H1 (cell line): ENCODE measurements around the gene REXO5. TPM values are rescaled to one million over a fixed set of nuclear protein-coding genes. Genes with fewer than 3 reads are reported as not detected.
"Not testable (repeated sequence)": the region's sequence is repeated elsewhere in the genome, so short reads cannot be mapped to it uniquely, and the experiment has no call there.

Experiments used
- CTCF ChIA-PET: fragments of 300-600 bp; sonication (Branson Sonifier 250); formaldehyde crosslinking; loops from one replicate; lab custom pipeline; 2021; ENCODE audit not compliant: partially characterized antibody; lab: Charles Lee
- POLR2A ChIA-PET: fragments of 300-600 bp; sonication (Branson Sonifier 250); formaldehyde crosslinking; loops from one replicate; lab custom pipeline; 2021; ENCODE audit warnings: inconsistent platforms; ENCODE audit not compliant: partially characterized antibody; lab: Charles Lee
- DNase-seq, 2 experiments: peaks; one replicate each; pipeline versions ENCODE4 v3.0.0 to v3.0.0-alpha.2; 2010 to 2022; ENCODE audit warnings: low spot score in 2 of 2, low read depth in 1 of 2, mixed read lengths in 1 of 2
- FAIRE-seq: peaks from 2 replicates; lab custom pipeline; 2011; peaks lifted over from hg19 to GRCh38; lab: Jason Lieb, UNC
- H2AFZ ChIP-seq: 2 replicates; pipeline ENCODE4 v1.8.1; 2012; ENCODE audit warnings: low read length, inconsistent platforms
- H2AK5ac ChIP-seq: 2 replicates; pipeline ENCODE4 v1.6.1; 2013; ENCODE audit warnings: low read depth, low read length
- H2BK120ac ChIP-seq: replicated peaks from 2 replicates; pipeline ENCODE3; 2013; ENCODE audit warnings: low read depth, low read length, inconsistent platforms
- H2BK12ac ChIP-seq: 2 replicates; pipeline ENCODE4 v1.6.1; 2013; ENCODE audit warnings: low read depth, low read length
- H2BK15ac ChIP-seq: 2 replicates; pipeline ENCODE4 v1.6.1; 2013; ENCODE audit warnings: low read length
- H2BK20ac ChIP-seq: 2 replicates; pipeline ENCODE4 v1.6.1; 2013; ENCODE audit warnings: low read length
- H2BK5ac ChIP-seq: 2 replicates; pipeline ENCODE4 v1.6.1; 2013; ENCODE audit warnings: low read depth, low read length
- H3K14ac ChIP-seq: 2 replicates; pipeline ENCODE4 v1.6.1; 2013; ENCODE audit warnings: inconsistent platforms; ENCODE audit not compliant: insufficient read length
- H3K18ac ChIP-seq: 2 replicates; pipeline ENCODE4 v1.6.1; 2013; ENCODE audit warnings: low read length; ENCODE audit errors: extremely low read depth
- H3K23ac ChIP-seq: 2 replicates; pipeline ENCODE4 v1.6.1; 2013; ENCODE audit warnings: inconsistent platforms; ENCODE audit not compliant: insufficient read length
- H3K23me2 ChIP-seq: 2 replicates; pipeline ENCODE4 v1.6.1; 2013; ENCODE audit warnings: low read depth, low read length
- H3K27ac ChIP-seq: 2 replicates; pipeline ENCODE4 v1.6.1; 2011; ENCODE audit warnings: low read depth, low read length, inconsistent platforms
- H3K27me3 ChIP-seq, 4 experiments: replicated peaks in 1 of 4; 1 replicate in 1 of 4; 2 replicates in 3 of 4; pipeline versions ENCODE4 v1.6.1 to v1.8.1; 2011 to 2013; ENCODE audit warnings: low read length in 3 of 4, mild to moderate bottlenecking in 3 of 4, inconsistent platforms in 2 of 4, mixed read lengths in 2 of 4, moderate library complexity in 1 of 4; ENCODE audit not compliant: control insufficient read depth in 3 of 4, insufficient read depth in 3 of 4; ENCODE audit errors: extremely low read depth in 1 of 4
- H3K36me3 ChIP-seq, 4 experiments: 2 replicates each; pipeline versions ENCODE4 v1.6.1 to v1.8.1; 2011 to 2013; ENCODE audit warnings: mild to moderate bottlenecking in 4 of 4, low read length in 3 of 4, moderate library complexity in 2 of 4, control low read depth in 1 of 4, inconsistent platforms in 1 of 4; ENCODE audit not compliant: insufficient read depth in 4 of 4, control insufficient read depth in 2 of 4
- H3K4ac ChIP-seq: replicated peaks from 2 replicates; pipeline ENCODE3; 2013; ENCODE audit warnings: low read length, low read depth, mixed read lengths, inconsistent platforms; ENCODE audit not compliant: insufficient read length
- H3K4me1 ChIP-seq, 4 experiments: replicated peaks in 1 of 4; 1 replicate in 1 of 4; 2 replicates in 3 of 4; pipeline versions ENCODE4 v1.6.1 to v1.8.1; 2011 to 2013; ENCODE audit warnings: low read length in 3 of 4, inconsistent platforms in 2 of 4, mixed read lengths in 1 of 4; ENCODE audit not compliant: insufficient read depth in 4 of 4, control insufficient read depth in 3 of 4
- H3K4me2 ChIP-seq, 2 experiments: 2 replicates each; pipeline versions ENCODE4 v1.6.1 to v1.8.1; 2011 to 2013; ENCODE audit warnings: low read depth in 2 of 2, low read length in 2 of 2, control low read depth in 1 of 2, inconsistent platforms in 1 of 2, mild to moderate bottlenecking in 1 of 2; ENCODE audit not compliant: insufficient read depth in 1 of 2
- H3K4me3 ChIP-seq, 4 experiments: fragments of 200-600, 300-600 bp in 1 of 4; sonication (generic), shearing (Covaris generic), sonication (Bioruptor Twin) in 1 of 4; 2 replicates each; pipeline versions ENCODE4 v1.5.1 to v1.8.1; 2011 to 2016; ENCODE audit warnings: low read length in 4 of 4, low read depth in 3 of 4, control low read depth in 2 of 4, inconsistent platforms in 2 of 4, mild to moderate bottlenecking in 2 of 4, mixed read lengths in 1 of 4, moderate library complexity in 1 of 4; ENCODE audit not compliant: insufficient read depth in 2 of 4; ENCODE audit errors: extremely low read depth in 1 of 4
- H3K56ac ChIP-seq: replicated peaks from 2 replicates; pipeline ENCODE3; 2013; ENCODE audit warnings: low read depth, mild to moderate bottlenecking, mixed read lengths, low read length, inconsistent platforms; ENCODE audit not compliant: insufficient read length
- H3K79me1 ChIP-seq: 2 replicates; pipeline ENCODE4 v1.6.1; 2013; ENCODE audit warnings: low read depth, low read length, control low read depth
- H3K79me2 ChIP-seq, 2 experiments: 2 replicates each; pipeline versions ENCODE4 v1.6.1 to v1.8.1; 2012 to 2013; ENCODE audit warnings: low read length in 2 of 2, mild to moderate bottlenecking in 2 of 2, inconsistent platforms in 1 of 2; ENCODE audit not compliant: insufficient read depth in 2 of 2, control insufficient read depth in 1 of 2
- H3K9ac ChIP-seq, 4 experiments: replicated peaks in 1 of 4; 1 replicate in 1 of 4; 2 replicates in 3 of 4; pipeline versions ENCODE4 v1.6.1 to v1.8.1; 2011 to 2013; ENCODE audit warnings: low read depth in 3 of 4, low read length in 3 of 4, control low read depth in 2 of 4, mild to moderate bottlenecking in 2 of 4, moderate library complexity in 2 of 4, inconsistent platforms in 1 of 4; ENCODE audit errors: extremely low read depth in 1 of 4
- H3K9me3 ChIP-seq, 2 experiments: 2 replicates each; pipeline versions ENCODE4 v1.6.1 to v1.8.1; 2012 to 2013; ENCODE audit warnings: mild to moderate bottlenecking in 2 of 2, moderate library complexity in 2 of 2, control low read depth in 1 of 2, inconsistent platforms in 1 of 2, low read depth in 1 of 2, low read length in 1 of 2, mixed read lengths in 1 of 2; ENCODE audit not compliant: insufficient read depth in 2 of 2
- H4K20me1 ChIP-seq, 2 experiments: replicated peaks in 1 of 2; 2 replicates each; pipeline versions ENCODE3 to v1.8.1; 2011 to 2013; ENCODE audit warnings: inconsistent platforms in 2 of 2, low read length in 2 of 2, mild to moderate bottlenecking in 1 of 2; ENCODE audit not compliant: insufficient read depth in 2 of 2, control insufficient read depth in 1 of 2
- H4K5ac ChIP-seq: 2 replicates; pipeline ENCODE4 v1.6.1; 2013; ENCODE audit warnings: low read length, low read depth, mixed read lengths, inconsistent platforms; ENCODE audit not compliant: insufficient read length
- H4K8ac ChIP-seq: 2 replicates; pipeline ENCODE4 v1.8.0; 2013; ENCODE audit warnings: mild to moderate bottlenecking, moderate library complexity, low read length, inconsistent platforms; ENCODE audit not compliant: insufficient read depth; ENCODE audit errors: extremely low read depth
- H4K91ac ChIP-seq: replicated peaks from 2 replicates; pipeline ENCODE3; 2013; ENCODE audit warnings: low read length, mixed read lengths, inconsistent platforms; ENCODE audit not compliant: insufficient read length
- WGBS, 2 experiments: shearing (Covaris generic) in 1 of 2; methylation state at CpG; one replicate each; pipeline versions ENCODE4 v1.1.6 to v1.1.7; 2013 to 2015; ENCODE audit warnings: low lambda C conversion rate in 2 of 2, mixed read lengths in 2 of 2, inconsistent platforms in 1 of 2, low coverage in 1 of 2, missing lambda C conversion rate in 1 of 2; ENCODE audit not compliant: insufficient replicate concordance in 2 of 2, insufficient coverage in 1 of 2, insufficient read length in 1 of 2; ENCODE audit errors: extremely low coverage in 1 of 2, missing lambda C conversion rate in 1 of 2; 5-methylcytosine and 5-hydroxymethylcytosine counted together
- polyA plus RNA-seq, 7 experiments: library from polyadenylated mRNA; depleted of rRNA in 3 of 7; stranded (reverse) in 5 of 7; unstranded in 2 of 7; fragments of >200 nt in 5 of 7; fragments of 200-250 nt in 2 of 7; gene quantifications; 1 replicate in 5 of 7; 2 replicates in 1 of 7; 4 replicates in 1 of 7; pipeline versions ENCODE4 v1.2.1 to v1.2.3, GENCODE V29; 2011 to 2013; ENCODE audit warnings: missing spikeins in 2 of 7, mixed read lengths in 2 of 7
- total RNA-seq: library from RNA; stranded (reverse); fragmentation: NEBNext Ultra II Directional; extraction: Animal tissue kit (Norgen Biotek cat#: 25700); gene quantifications from 2 replicates; pipeline ENCODE4 v1.2.1, GENCODE V29; 2021

The REXO5 gene
- total and polyA plus RNA-seq, 2 of the 8 experiments (the other 6 are each of a cell fraction or from before 2014, with no cell fraction given) = 2.4 to 8.9 TPM

DNA sequence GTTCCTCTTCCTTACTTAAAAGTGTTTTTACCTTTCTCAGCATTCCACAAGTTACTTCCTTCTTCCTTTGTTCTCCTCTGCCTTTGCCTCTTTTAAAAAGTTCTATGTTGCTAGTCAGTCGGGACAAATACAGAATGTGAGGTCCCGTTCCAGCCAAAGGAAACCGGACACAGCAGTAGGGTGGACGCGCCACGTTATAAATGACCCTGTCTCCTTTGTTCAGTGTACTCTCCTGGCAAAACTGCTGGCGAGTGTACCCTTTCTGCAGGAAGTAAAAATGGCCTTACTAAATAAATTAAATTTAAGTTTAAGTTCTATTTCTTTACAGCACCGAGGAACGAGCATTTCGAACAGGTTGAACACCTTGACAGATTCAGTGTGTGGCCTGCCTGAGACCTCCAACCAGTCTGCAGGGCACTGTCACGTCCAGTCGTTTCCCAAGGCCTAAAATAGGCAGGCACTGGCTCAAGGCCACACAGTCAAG, 601 bp upstream of the REXO5 start:
- H3K4me2 ChIP-seq = peak overlapping the region; percentile 67 to 91
- not testable (repeated sequence) for H3K56ac ChIP-seq, FAIRE-seq, H3K27me3 ChIP-seq, H3K27ac ChIP-seq, H3K23ac ChIP-seq, DNase-seq, H3K4me1 ChIP-seq, H3K79me1 ChIP-seq, H2BK120ac ChIP-seq, H2BK20ac ChIP-seq, H3K23me2 ChIP-seq, H3K14ac ChIP-seq, H4K20me1 ChIP-seq, H3K9me3 ChIP-seq, H3K36me3 ChIP-seq, H3K79me2 ChIP-seq, H2AK5ac ChIP-seq
- H3K4ac ChIP-seq = peak overlapping the region; percentile 85
- ChIA-PET POLR2A (interaction anchor here (1.3 to 2.8 kb wide), 8 partner anchors 10 to 242 kb away, joined by 3 to 10 read pairs (median 6); partner anchors contain the start of genes DCUN1D3 and LYRM1), CTCF (interaction anchor here (0.6 to 1.3 kb wide), 2 partner anchors 14 to 275 kb away, joined by 3 to 6 read pairs; no protein-coding TSS in a partner anchor)
- peak overlapping the region; percentile 76 for H3K18ac ChIP-seq
- peak overlapping the region; percentile 91 for H4K8ac ChIP-seq
- 0 out of 2 replicates have a peak overlapping the region, but pooled peaks have one; percentile 72 for H2BK12ac ChIP-seq
- H2BK5ac ChIP-seq = peak overlapping the region; percentile 69
- peak overlapping the region; percentile 67; the same call in 1 of the 2 replicates for H2BK15ac ChIP-seq
- peak overlapping the region; percentile 71 to 91 (median 80) for H3K4me3 ChIP-seq
- H4K91ac ChIP-seq = peak overlapping the region; percentile 52
- H4K5ac ChIP-seq = peak overlapping the region; percentile 73
- WGBS, 2 experiments = 41% methylated on average over 12 of the region's 12 CpGs; no CpG with 5 or more reads in 1 of the 2 experiments
- H3K9ac ChIP-seq = peak overlapping the region; percentile 4 to 91 (median 84); a peak in 6 of 7 replicates
- H2AFZ ChIP-seq = peak overlapping the region; percentile 27; the same call in 1 of the 2 replicates
